HCT116 (cell line): ENCODE results near the gene AP4M1. TPM values are rescaled to one million over a fixed set of nuclear protein-coding genes. Genes with fewer than 3 reads are reported as not detected.

ENCODE experiments used
- ATAC-seq: fragments of 200-7000 bp; cut with Tn5 transposase; 2 replicates; pipeline ENCODE4 v1.9.1; 2020; ENCODE audit warnings: mild to moderate bottlenecking, moderate library complexity
- BruUV-seq: library from RNA; stranded (reverse); fragments of 400-500 nt; replicated peaks from 2 replicates; lab custom pipeline; 2021; lab: Mats Ljungman, UMichigan
- CTCF ChIA-PET: fragments of 300-600 bp; sonication (Branson Sonifier 250); formaldehyde crosslinking; loops from one replicate; lab custom pipeline; 2021; ENCODE audit warnings: antibody characterized with exemption; lab: Charles Lee
- POLR2A ChIA-PET: fragments of 300-600, 350-600 bp; sonication (Branson Sonifier 250); formaldehyde crosslinking; loops from one replicate; lab custom pipeline; 2021; ENCODE audit warnings: antibody characterized with exemption; lab: Charles Lee
- RAD21 ChIA-PET, 2 experiments: fragments of 300-600 bp; sonication (Branson Sonifier 250); formaldehyde crosslinking; loops; one replicate each; lab custom pipeline; 2023; ENCODE audit warnings: low total read pairs in 2 of 2; ENCODE audit not compliant: uncharacterized antibody in 2 of 2, unreplicated experiment in 2 of 2, low non-redundant PET in 1 of 2; lab: Charles Lee
- DNase-seq: peaks from one replicate; pipeline ENCODE4 v3.0.0-alpha.2; 2010; ENCODE audit warnings: low read depth, low spot score
- H2AFZ ChIP-seq: fragments of 200-600 bp; shearing (Covaris generic), sonication (generic); 2 replicates; pipeline ENCODE4 v1.6.1; 2017; ENCODE audit warnings: low read depth, mixed run types, mixed read lengths, antibody characterized with exemption, low read length; ENCODE audit not compliant: poor library complexity, severe bottlenecking
- H3K27ac ChIP-seq: 2 replicates; pipeline ENCODE4 v1.5.1; 2012; ENCODE audit warnings: low read depth, low read length
- H3K27me3 ChIP-seq: fragments of 200-600 bp; sonication (generic); 2 replicates; pipeline ENCODE4 v1.6.1; 2016; ENCODE audit warnings: mixed run types, low read length, mixed read lengths; ENCODE audit not compliant: insufficient read depth
- H3K36me3 ChIP-seq, 2 experiments: fragments of 200-500 bp in 1 of 2; fragments of 200-600 bp in 1 of 2; sonication (Bioruptor generic) in 1 of 2; sonication (generic) in 1 of 2; 2 replicates each; pipeline versions ENCODE4 v1.5.1 to v1.6.1; 2014 to 2016; ENCODE audit warnings: low read length in 2 of 2, inconsistent platforms in 1 of 2, mixed read lengths in 1 of 2, mixed run types in 1 of 2; ENCODE audit not compliant: insufficient read depth in 2 of 2, control insufficient read depth in 1 of 2
- H3K4me1 ChIP-seq, 2 experiments: fragments of 200-600 bp in 1 of 2; sonication (generic) in 1 of 2; 2 replicates each; pipeline versions ENCODE4 v1.5.1 to v1.6.1; 2012 to 2017; ENCODE audit warnings: low read length in 2 of 2, inconsistent platforms in 1 of 2, mild to moderate bottlenecking in 1 of 2, mixed read lengths in 1 of 2, mixed run types in 1 of 2, moderate library complexity in 1 of 2; ENCODE audit not compliant: insufficient read depth in 2 of 2, control insufficient read depth in 1 of 2
- H3K4me2 ChIP-seq: fragments of 200-600 bp; sonication (generic); 2 replicates; pipeline ENCODE4 v1.6.1; 2017; ENCODE audit warnings: mixed run types, low read length, mixed read lengths
- H3K4me3 ChIP-seq, 2 experiments: fragments of 200-600 bp in 1 of 2; sonication (generic) in 1 of 2; replicated peaks in 1 of 2; 2 replicates each; pipeline ENCODE4 v1.5.1; 2011 to 2016; ENCODE audit warnings: low read length in 2 of 2, control low read depth in 1 of 2, low read depth in 1 of 2, mild to moderate bottlenecking in 1 of 2, mixed read lengths in 1 of 2, mixed run types in 1 of 2
- H3K79me2 ChIP-seq: fragments of 200-600 bp; sonication (generic); 2 replicates; pipeline ENCODE4 v1.6.1; 2017; ENCODE audit warnings: mild to moderate bottlenecking, mixed run types, low read length, moderate library complexity, mixed read lengths; ENCODE audit not compliant: insufficient read depth
- H3K9ac ChIP-seq: fragments of 200-600 bp; sonication (generic); 2 replicates; pipeline ENCODE4 v1.6.1; 2016; ENCODE audit warnings: low read length, mixed read lengths
- H3K9me2 ChIP-seq: fragments of 200-600 bp; sonication (generic), shearing (Covaris generic); 2 replicates; pipeline ENCODE4 v1.6.1; 2017; ENCODE audit warnings: mixed run types, mild to moderate bottlenecking, moderate library complexity; ENCODE audit not compliant: insufficient read depth
- H3K9me3 ChIP-seq, 2 experiments: fragments of 200-500 bp in 1 of 2; fragments of 200-600 bp in 1 of 2; sonication (Bioruptor generic) in 1 of 2; sonication (generic) in 1 of 2; 2 replicates each; pipeline ENCODE4 v1.6.1; 2014 to 2017; ENCODE audit warnings: low read length in 2 of 2, mixed read lengths in 2 of 2, inconsistent platforms in 1 of 2, low read depth in 1 of 2, mild to moderate bottlenecking in 1 of 2, mixed run types in 1 of 2, moderate library complexity in 1 of 2; ENCODE audit not compliant: control insufficient read depth in 1 of 2, insufficient read depth in 1 of 2
- H4K20me1 ChIP-seq: fragments of 200-600 bp; sonication (generic), shearing (Covaris generic); 2 replicates; pipeline ENCODE4 v1.6.1; 2017; ENCODE audit warnings: mixed run types, mild to moderate bottlenecking, moderate library complexity; ENCODE audit not compliant: insufficient read depth
- EZH2 ChIP-seq: fragments of 200-600 bp; sonication (generic); IDR thresholded peaks from 2 replicates; pipeline ENCODE4 v1.6.1; 2017; ENCODE audit warnings: antibody characterized with exemption, mixed run types
- FOSL1 ChIP-seq: IDR thresholded peaks from 2 replicates; pipeline ENCODE4 v1.6.1; 2012; ENCODE audit warnings: low read depth
- POLR2A ChIP-seq: IDR thresholded peaks from 2 replicates; pipeline ENCODE4 v1.7.0; 2011; ENCODE audit warnings: borderline replicate concordance; ENCODE audit not compliant: insufficient read depth, insufficient read length; ENCODE audit errors: extremely low read depth
- POLR2AphosphoS5 ChIP-seq: IDR thresholded peaks from 2 replicates; pipeline ENCODE4 v1.6.1; 2011; ENCODE audit warnings: mild to moderate bottlenecking, low read depth, low read length, moderate library complexity
- ZNF274 ChIP-seq: fragments of 200-500 bp; sonication (Bioruptor generic); IDR thresholded peaks from 2 replicates; pipeline ENCODE4 v1.6.1; 2014; ENCODE audit warnings: mild to moderate bottlenecking, low read depth, low read length, inconsistent platforms
- intact Hi-C: fragments of 100-400 bp; cut with micrococcal nuclease; formaldehyde crosslinking; loops from 2 replicates; pipeline ENCODE4 v1.10.0; 2022
- total RNA-seq: library from RNA; stranded (reverse); gene quantifications from one replicate; pipeline ENCODE4 v1.2.1, GENCODE V29; 2021; ENCODE audit not compliant: unreplicated experiment

The AP4M1 gene
- total RNA-seq, 1 experiment from 2014 or later = 20.0 TPM

GRCh38 chr7:100137851-100138760 lies 36.7 kb downstream of the AP4M1 start:
- no peaks in the 10 kb centered on the region for H3K36me3 ChIP-seq
- H3K4me3 ChIP-seq = no peak overlapping the region
- H3K9ac ChIP-seq = no peak overlapping the region
- H3K27me3 ChIP-seq = no peaks in the 10 kb centered on the region
- ATAC-seq = no peak
- H3K27ac ChIP-seq = no peak overlapping the region
- TF ChIP-seq FOSL1 (no peak), EZH2 (no peak)
- CTCF ChIA-PET = interaction anchor here (0.7 kb wide), 1 partner anchor 10 kb away, joined by 3 read pairs; the partner anchor contains the start of gene LAMTOR4
- H3K4me1 ChIP-seq = no peaks in the 10 kb centered on the region
- H3K9me2 ChIP-seq = no peaks in the 10 kb centered on the region
- no TSS peak for BruUV-seq
- POLR2A ChIA-PET = no interaction called here
- RAD21 ChIA-PET = interaction anchor here in 1 of 2 experiments (0.6 kb wide), 1 partner anchor 159 kb away, joined by 4 read pairs; no protein-coding TSS in a partner anchor
- no peaks in the 10 kb centered on the region for H4K20me1 ChIP-seq
- H2AFZ ChIP-seq = no peak overlapping the region
- no peak for DNase-seq
- no peaks in the 10 kb centered on the region for H3K9me3 ChIP-seq
- no peak overlapping the region for H3K4me2 ChIP-seq
- intact Hi-C loops = no loop called here
- no peaks in the 10 kb centered on the region for H3K79me2 ChIP-seq

- Histone ChIP-seq H2AFZ (no peak overlapping the region), H4K20me1 (no peaks in the 10 kb centered on the region), H3K27me3 (no peaks in the 10 kb centered on the region), H3K4me3 (no peak overlapping the region), H3K9me2 (no peaks in the 10 kb centered on the region), H3K79me2 (no peaks in the 10 kb centered on the region), H3K4me1 (no peaks in the 10 kb centered on the region), H3K9ac (no peak overlapping the region), H3K36me3 (no peaks in the 10 kb centered on the region), H3K9me3 (no peaks in the 10 kb centered on the region), H3K27ac (no peak overlapping the region), H3K4me2 (no peak overlapping the region)
- TF ChIP-seq POLR2A (no peak), POLR2AphosphoS5 (no peak), ZNF274 (no peak)
- RAD21 ChIA-PET = no interaction called here
- no peak for ATAC-seq
- no TSS peak for BruUV-seq
- DNase-seq = no peak
- POLR2A ChIA-PET = no interaction called here
- intact Hi-C loops = no loop called here
- CTCF ChIA-PET = no interaction called here
Observed at GRCh38 chr7:100141555-100141949, 40.1 kb downstream of the AP4M1 start.
